DMS53 treated with DMSO at 0.1 percent for 48 hours (cell line): ENCODE measurements around the gene FOSL1.
"Not testable (repeated sequence)": the region's sequence is repeated elsewhere in the genome, so short reads cannot be mapped to it uniquely, and the experiment has no call there.

ENCODE experiments used
- DNase-seq: peaks from one replicate; lab custom pipeline; 2025; ENCODE audit not compliant: unreplicated experiment; lab: John Stamatoyannopoulos, UW

FOSL1 gene

DNA sequence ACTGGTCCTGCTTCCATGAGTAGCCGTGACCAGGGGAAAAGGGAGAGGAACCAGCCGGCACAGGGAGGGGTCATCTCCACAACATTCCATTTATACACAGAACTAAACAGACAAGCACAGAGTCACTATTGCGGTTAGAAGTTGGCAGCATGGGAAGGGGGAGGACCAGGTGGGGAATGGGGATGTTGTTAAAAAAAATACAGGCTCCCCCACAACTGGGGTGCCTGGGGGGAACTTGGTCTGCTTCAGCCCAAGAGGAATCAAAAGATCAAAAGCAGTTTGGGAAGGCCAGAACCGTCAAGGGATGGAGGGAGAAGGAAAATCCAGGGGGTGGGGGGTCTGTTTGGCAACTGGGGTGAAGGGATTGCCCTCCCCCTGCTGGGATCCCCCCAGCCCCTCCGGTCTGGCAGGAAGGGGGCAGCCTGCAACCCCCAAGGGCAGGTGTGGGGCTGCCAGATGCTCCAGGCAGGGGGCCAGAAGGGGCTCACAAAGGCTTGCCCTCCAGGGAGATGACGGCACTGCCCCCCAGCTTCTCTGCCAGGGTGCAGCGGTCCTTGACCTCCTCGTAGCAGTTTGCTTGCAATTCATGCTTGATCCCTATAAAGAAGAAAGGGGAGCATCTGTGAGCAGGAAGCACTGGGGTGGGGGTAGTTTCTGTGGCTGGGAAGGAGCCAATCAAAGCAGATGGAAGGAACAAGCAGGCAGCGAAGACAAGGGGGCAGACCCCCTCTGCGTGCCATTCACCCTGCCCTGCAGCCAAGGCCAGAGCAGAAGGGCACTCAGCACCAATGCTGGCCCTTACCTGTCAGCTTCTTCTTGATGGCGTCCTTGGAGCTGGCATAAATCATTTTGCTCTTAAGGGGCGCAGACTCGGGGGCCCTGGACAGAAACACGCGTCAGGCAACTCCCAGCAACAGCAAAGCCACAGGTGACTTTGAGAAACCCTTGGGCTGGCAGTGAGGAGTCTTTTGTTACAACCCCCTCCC is 45.0 kb downstream of the FOSL1 start:
- no peak for DNase-seq

DNA sequence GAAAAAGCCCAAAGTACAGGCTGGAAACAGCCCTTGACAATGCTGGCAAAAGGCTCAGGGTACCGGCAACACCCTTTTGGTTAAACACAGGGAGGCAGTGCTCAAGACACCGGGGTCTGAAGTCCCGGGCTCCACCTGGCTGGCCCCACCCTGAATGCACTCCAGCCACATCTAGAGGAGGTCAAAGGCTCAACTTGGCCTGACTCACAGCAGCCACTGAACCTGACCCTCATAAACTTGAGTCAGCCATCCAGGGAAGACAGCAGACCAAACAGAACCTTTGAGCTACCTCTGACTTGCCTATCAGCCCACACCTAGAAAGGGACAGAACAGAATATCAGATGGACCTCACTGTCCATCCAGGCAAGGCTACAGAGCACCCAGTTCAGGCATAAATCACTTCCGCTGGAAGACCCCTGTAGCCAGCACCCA is 46.0 kb downstream of the FOSL1 start:
- DNase-seq: no peak

DNA sequence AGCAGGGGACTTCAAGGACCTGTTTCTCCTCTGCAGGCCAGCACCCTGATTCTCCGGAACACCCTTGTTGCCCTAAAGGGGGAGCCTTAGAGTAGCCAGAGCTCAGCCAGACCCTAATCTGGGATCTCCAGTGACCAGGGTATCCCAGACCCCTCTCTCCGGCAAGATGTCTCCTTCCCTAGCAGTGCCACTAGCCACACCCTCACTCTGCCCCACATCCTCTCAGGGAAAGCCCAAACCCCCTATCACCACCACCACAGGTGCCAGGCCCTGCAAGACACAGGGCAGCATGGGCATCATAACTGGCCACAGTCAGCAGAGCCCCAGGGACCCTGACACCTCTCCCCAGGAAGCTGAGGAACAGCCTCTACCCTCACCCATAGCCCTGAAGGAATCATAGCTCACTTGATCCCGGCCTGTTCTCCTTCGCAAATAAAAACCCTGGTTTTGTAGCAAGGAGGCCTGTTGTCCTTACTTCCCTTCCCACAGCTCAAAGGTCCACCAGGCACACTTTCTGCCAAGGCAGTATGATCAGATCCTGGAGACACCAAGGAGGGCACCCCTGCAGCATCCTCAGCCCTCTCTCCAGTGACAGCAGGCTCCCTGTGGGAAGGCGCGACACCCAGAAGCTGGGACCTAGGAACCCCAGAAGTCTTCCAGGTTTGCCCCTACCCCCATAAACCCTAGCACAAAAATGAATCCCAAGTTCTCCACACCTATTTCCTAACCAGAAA is 46.8 kb downstream of the FOSL1 start:
- no peak for DNase-seq

DNA sequence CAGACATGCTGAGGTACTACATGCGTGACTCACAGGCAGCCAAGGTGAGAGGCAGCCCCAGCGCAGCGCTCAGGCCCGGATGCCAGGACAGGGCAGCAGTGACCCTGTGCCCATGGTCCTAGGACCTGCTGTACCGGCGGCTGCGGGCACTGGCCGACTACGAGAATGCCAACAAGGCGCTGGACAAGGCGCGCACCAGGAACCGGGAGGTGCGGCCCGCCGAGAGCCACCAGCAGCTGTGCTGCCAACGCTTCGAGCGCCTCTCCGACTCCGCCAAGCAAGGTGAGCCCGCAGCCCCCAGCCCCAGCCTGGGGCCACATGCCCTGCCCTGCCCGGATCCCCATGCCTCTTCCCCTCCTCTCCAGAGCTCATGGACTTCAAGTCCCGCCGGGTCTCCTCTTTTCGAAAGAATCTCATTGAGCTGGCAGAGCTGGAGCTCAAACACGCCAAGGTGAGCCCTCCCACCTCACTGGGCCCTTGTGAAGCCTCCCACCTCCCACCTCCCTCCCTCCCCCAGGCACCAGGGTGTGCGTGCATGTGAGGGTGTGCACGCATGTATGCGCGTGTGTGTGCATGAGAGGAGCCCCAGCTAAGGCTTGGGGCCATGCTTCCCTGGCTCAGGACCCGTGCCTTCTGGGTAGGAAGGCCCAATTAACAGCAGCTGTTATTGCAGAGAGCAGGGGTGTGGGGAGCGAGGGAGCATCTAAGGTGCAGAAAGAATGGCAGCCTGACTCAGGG is 47.5 kb downstream of the FOSL1 start:
- DNase-seq: no peak

DNA sequence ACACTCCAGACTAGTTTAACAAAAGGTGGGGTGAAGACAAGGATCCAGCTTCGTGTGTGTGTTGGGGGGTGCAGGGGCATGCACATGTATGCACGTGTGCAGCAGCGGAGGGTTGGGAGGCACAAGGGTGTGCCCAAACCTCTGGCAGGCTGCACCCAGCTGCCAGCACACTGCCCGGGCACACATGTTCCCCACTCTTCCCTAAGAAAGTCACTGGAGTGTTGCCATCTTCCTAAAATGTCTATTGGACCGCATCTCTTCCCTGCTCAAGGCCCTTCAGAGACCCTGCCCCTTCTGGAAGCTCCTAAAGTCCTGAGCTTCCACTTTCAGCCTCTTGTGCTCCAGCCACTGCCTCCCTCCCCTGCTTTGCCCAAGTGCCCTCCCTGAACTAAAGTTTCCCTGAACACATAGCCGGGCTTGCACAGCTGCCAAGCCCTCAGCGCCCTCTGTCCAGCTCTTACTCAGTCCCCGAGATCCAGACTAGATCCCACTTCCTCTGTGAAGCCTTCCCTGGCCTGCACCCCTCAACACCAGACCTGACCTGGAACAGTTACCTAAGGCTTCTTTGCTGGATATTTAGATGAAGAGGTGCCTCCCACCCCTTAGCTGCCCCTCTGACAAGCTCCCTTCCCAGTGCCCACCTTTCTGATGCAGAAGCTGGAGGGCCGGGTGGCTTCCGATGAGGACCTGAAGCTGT is 48.2 kb downstream of the FOSL1 start:
- no peak for DNase-seq

DNA sequence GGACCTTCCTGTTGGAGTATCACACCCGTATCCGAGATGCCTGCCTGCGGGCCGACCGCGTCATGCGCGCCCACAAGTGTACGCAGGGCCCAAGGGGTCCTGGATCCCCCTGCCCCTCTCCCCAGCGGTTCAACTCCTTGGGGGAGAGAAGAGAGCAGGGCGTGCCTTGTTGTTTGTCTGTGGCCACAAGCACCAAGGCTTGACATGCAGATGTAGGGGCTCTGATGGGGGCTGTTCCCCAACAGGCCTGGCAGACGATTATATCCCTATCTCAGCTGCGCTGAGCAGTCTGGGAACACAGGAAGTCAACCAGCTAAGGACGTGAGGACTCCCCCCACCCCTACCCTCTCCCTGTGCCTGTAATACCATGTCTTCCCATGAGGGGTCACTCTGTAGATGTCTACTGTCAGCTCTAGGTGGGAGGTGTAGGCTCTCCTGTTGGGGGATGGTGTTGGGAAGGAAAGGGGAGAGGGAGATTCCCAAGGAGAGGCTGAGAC is 49.1 kb downstream of the FOSL1 start:
- DNase-seq: no peak

DNA sequence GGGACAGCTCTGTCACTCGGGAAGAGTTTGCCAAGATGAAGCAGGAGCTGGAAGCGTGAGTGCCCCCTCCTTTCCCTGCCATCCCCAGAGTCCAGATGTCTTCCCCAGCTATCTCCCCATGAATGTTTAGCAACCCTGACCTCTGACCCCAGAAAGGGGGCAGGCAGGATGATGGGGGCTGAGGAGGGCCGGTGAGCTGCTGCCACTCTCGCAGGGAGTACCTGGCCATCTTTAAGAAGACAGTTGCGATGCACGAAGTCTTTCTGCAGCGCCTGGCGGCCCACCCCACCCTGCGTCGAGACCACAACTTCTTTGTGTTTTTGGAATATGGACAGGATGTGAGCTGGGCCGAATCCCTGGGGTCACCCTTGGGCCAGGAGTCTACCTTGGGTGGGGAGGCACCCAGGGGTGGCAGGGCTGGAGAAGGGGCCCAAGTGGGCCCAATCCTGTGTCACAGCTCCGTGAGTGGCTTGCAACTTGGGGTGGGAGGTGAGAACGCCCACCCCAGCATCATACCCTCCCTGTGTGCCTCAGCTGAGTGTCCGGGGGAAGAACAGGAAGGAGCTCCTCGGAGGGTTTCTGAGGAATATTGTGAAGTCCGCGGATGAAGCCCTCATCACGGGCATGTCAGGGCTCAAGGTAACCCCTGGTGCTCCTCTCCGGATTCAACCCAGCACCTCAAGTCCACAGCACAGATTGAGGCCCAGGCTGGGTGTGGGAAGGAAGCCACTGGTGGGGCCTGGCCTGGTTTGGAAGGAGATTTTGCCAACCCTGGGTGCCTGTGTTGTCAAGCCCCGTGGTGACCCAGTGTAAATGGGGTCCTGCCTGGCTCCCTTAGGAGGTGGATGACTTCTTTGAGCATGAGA is 49.7 kb downstream of the FOSL1 start:
- DNase-seq: no peak

DNA sequence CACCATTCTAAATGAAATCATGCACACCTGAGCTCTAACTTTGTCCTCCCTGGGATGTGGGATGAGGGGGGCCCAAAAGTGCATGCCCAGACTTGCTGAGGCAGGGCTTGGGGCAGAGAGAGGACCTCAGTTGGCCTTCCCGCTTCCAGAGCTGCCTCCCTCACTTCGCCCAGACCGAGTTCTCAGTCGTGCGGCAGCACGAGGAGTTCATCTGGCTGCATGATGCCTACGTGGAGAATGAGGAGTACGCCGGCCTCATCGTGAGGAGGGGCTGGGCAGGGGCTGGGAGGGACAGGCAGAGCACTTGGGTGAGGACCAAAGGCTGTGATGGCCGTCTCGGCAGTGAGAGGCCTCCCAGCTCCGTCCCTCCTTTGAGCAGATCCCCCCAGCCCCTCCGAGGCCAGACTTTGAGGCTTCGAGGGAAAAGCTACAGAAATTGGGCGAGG is 50.4 kb downstream of the FOSL1 start:
- DNase-seq: no peak

DNA sequence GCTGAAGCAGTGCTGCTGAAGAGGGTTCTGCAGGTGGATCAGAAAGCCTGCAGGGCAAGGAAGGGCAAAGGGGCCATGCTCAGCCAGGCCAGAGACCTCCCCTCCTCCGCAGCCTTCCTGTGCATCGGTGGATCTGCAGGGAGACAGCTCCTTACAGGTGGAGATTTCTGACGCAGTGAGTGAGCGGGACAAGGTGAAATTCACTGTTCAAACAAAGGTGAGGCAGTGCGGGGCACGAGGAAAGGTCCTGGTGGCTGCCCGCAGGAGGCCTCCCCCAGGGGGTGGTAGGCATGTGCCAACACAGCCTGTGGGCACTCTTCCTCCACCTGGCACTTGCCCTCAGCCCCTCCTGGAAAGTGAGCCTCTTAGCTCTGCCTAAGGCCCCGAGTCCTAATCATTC is 50.8 kb downstream of the FOSL1 start:
- no peak for DNase-seq

DNA sequence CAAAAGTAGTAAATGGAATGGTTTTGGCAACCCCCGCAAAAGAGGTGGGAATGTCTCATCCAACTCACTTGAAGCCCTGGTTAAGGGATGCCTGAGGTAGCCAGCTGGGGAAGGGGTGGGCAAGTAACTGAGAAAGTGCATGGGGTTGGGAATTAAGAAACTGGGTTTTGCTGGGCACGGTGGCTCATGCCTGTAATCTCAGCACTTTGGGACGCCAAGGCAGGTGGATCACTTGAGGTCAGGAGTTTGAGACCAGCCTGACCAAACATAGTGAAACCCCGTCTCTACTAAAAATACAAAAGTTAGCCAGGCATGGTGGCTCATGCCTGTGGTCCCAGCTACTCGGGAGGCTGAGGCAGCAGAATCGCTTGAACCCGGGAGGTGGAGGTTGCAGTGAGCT is 51.5 kb downstream of the FOSL1 start:
- DNase-seq: not testable (repeated sequence)

DNA sequence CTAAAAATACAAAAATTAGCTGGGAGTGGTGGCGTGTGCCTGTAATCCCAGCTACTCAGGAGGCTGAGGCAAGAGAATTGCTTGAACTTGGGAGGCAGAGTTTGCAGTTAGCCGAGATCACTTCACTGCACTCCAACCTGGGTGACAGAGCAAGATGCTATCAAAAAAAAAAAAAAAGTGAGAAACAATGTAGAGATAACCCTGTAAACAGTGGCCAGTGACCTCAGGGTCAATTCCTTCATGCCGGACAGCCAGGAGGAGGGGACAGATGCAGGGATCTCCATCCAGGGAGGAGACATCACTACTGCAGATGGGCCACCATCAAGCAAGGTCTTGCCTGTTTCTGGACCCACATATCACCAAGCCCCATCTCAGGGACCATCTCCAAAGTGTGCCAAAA is 52.4 kb downstream of the FOSL1 start:
- no peak for DNase-seq

DNA sequence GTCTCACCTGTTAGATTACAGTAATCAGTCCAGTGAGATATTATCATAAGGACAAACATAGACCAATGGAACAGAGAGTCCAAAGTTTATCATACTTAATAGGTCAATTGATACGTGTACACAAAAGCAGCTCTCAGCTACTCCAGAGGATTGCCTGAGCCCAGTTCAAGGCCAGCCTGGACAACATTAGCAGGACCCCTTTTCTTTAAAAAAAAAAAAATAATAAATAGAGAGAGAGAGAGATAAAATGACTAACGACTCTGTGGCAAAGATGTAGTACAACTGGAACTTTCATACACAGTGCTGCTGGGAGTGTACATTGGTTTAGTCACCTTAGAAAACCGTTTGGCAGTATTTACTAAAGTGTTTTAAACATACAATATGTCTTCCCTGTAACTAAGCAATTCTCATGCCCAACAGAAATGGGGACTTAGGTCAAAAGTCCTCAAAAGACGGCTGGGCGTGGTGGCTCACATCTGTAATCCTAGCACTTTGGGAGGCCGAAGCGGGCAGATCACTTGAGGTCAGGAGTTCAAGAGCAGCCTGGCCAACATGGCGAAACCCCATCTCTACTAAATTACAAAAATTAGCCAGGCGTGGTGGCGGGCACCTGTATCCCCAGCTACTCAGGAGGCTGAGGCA is 55.8 kb downstream of the FOSL1 start:
- no peak for DNase-seq

DNA sequence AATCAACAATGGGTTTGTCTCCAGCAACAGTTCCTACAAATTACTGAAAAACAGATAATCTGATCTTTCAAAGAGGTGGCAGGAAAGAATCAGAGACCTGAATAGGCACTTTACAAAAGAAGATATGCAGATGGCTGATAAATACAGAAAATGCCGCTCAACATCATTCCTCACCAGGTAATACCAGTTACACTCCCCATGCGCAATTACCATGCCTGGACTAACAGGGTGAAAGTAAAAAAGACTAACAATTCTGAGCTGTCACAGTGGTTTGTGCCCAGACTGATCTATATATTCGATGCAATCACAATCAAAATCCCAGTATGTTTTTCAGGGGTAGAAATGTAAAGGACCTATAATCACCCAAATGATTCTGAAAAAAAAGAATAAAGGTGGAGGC is 56.4 kb downstream of the FOSL1 start:
- no peak for DNase-seq

DNA sequence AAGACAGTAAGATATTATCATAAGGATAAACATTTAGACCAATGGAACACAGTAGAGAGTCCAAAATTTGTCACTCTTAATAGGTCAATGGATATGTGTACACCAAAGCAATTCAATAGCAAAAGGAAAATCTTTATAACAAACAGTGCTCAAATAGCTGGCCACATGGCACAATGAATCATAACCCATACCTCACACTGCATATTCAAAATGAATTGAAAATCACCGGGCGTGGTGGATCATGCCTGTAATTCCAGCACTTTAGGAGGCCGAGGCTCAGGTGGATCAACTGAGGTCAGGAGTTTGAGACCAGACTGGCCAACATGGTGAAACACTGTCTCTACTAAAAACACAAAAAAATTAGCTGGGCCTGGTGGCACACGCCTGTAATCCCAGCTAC is 58.0 kb downstream of the FOSL1 start:
- DNase-seq: no peak
